Esophagus mucosa (tissue), 1 donor: Measurements from ENCODE around the gene STPG2. TPM values are rescaled to one million over a fixed set of nuclear protein-coding genes. Genes with fewer than 3 reads are reported as not detected.
"Not testable (repeated sequence)": the region's sequence is repeated elsewhere in the genome, so short reads cannot be mapped to it uniquely, and the experiment has no call there.

Experiments used
- ATAC-seq: fragments of 200-7000 bp; cut with Tn5 transposase; one replicate; pipeline ENCODE4 v1.9.1; 2020
- total RNA-seq: library from RNA; stranded (reverse); gene quantifications from one replicate; pipeline ENCODE4 v1.2.4, GENCODE V29; 2023
- donor health status: DM: yes; HTN: yes; CAD: no.

Gene STPG2
- total RNA-seq, 1 donor from 2014 or later, result 0.20 TPM

- peak; percentile 83 for ATAC-seq
Observed at GRCh38 chr4:97942137-97942536, 201.1 kb downstream of the STPG2 start.

GRCh38 chr4:97938141-97938540, 205.1 kb downstream of the STPG2 start:
- ATAC-seq, result no peak

DNA sequence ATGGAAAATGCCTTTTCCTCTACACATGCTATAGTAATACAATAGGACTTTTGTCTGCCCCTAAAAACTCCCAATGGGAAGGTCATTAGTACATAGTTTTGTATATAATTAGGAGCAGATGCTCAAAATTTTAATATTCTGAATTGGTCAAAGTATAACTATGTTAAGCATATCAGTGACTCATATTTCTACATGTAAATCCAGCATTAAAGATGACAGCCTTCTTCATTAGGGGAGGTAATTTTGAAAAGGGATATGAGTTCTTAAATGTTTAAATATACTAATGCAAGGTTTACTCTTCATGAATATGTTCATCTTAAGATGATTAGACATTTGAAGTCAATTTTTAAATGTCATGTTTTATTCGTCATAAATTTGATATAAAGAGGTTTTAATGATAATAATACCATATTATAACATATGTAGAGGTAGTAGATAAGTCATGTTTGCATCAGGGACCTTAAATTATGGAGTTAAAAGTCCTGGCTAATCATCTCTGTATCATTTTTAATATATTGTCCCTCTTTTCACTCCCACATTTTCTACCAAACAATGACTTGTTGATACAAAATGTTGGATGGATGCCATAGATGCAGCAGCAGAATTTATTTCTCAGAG, 218.8 kb downstream of the STPG2 start:
- ATAC-seq, result no peak

DNA sequence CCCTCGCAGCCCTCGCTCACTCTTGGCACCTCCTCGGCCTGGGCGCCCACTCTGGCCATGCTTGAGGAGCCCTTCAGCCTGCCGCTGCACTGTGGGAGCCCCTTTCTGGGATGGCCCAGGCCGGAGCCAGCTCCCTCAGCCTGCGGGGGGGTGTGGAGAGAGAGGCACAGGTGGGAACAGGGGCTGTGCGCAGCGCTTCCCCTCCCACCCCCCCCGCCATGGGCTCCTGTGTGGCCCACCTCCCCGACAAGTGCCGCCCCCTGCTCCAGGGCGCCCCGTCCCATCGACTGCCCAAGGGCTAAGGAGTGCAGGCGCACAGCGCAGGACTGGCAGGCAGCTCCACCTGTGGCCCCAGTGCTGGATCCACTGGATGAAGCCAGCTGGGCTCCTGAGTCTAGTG, 220.2 kb downstream of the STPG2 start:
- no peak for ATAC-seq

DNA sequence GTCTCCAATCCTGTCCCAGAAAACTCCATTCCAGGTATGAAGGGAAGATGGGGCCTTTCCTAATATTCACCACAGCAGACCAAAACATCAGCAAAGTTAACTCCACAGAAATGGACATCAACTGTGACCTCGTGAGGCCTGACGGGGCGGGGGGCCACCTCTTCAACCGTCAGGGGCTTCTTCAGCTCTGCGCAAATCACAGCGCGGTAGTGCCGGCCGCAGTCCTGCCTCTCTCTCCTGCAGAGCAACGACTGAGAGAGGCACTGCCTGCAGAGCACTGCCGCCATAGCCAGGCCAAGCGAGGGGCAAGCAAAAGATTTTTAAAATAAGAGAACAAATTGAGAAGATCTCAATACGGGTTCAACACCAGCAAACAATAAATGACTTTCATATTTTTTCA, 226.2 kb downstream of the STPG2 start:
- no peak for ATAC-seq

GRCh38 chr4:97912156-97912555, 231.1 kb downstream of the STPG2 start:
- no peak for ATAC-seq

GRCh38 chr4:97911236-97911906, 231.9 kb downstream of the STPG2 start:
- no peak for ATAC-seq

- no peak for ATAC-seq
Observed at GRCh38 chr4:97910005-97910404, 233.3 kb downstream of the STPG2 start.

DNA sequence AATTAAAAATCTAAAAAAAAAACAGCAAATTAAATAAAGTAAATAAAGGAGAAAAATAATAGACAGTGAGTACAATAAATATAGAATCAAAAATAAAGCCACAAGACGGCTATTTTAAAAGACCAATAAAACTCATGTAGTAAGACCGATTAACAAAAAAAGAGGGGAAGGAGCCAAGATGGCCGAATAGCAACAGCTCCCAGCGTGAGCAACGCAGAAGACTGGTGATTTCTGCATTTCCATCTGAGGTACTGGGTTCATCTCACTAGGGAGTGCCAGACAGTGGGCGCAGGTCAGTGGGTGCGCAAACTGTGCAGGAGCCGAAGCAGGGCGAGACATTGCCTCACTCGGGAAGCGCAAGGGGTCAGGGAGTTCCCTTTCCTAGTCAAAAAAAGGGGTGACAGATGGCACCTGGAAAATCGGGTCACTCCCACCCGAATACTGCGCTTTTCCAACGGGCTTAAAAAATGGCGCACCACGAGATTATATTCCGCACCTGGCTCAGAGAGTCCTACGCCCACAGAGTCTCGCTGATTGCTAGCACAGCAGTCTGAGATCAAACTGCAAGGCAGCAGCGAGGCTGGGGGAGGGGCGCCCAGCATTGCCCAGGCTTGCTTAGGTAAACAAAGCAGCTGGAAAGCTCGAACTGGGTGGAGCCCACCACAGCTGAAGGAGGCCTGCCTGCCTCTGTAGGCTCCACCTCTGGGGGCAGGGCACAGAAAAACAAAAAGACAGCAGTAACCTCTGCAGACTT, 239.7 kb downstream of the STPG2 start:
- ATAC-seq, result not testable (repeated sequence)

- no peak for ATAC-seq
Observed at GRCh38 chr4:97900229-97900628, 243.0 kb downstream of the STPG2 start.

GRCh38 chr4:97892592-97893266, 250.5 kb downstream of the STPG2 start:
- peak; percentile 15 for ATAC-seq

- ATAC-seq, result no peak
Observed at GRCh38 chr4:97879942-97880341, 263.3 kb downstream of the STPG2 start.

- no peak for ATAC-seq
Observed at GRCh38 chr4:97868097-97868496, 275.2 kb downstream of the STPG2 start.

DNA sequence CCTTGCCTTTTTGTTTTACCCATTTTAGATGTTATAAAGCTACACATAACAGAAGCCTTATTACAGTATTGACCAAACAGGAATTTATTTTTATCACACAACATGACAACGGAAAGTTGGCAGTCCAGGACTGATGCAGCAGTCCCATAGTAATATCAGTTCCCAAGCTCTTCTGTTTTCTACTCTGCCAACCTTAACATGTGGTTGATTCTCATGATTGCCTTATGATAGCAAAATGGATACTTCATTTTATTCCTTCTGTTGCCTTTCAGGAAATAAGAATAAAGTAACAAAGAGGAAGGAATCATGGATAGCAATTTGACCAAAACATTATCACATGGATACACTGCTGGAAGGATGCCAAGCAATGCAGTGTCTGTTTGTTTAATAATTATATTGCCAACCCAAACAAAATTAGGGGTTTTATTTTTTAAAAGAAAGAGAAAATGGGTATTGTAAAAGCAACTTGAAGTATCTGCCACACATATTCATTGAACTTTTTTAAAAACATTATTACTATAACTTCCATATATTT, 275.7 kb downstream of the STPG2 start:
- ATAC-seq, result no peak

- ATAC-seq, result no peak
Observed at GRCh38 chr4:97866821-97867556, 276.3 kb downstream of the STPG2 start.

DNA sequence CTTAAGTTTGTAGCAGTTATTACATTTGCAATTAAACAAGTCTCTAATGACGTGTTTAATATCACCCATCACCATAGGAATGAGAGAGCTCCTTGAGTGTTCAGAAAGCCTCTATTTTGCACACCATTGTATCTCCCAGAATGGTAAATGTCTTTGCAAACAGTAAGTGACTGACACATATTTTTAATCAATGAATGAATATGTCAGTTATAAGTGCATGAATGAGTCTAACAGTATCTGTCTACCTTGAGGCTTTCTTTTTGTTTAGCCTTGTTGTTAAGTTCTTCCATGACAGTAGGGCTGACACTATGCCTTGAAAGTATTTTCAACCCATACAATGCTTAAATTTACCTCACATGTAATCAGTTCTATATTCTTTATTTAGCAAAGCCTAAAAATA, 292.2 kb downstream of the STPG2 start:
- ATAC-seq, result no peak

DNA sequence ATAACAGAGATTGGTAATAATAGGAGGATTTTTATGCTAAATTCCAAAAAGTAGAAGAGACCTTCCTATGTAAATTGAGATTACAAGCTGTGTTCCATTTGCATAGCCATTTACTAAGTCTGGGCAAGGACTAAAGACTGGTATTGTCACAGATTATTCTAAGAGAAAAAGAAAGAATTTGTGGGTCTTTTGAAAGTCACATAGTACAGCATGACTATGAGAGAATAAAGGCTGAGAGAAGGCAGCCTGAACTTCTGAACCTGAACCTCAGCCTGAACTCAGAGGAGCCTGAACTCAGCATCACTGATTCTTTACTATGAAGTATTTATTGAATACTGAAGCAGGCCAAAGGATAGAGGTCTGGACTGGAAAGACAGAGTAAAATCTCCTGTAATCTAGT, 297.5 kb downstream of the STPG2 start:
- ATAC-seq, result no peak

- ATAC-seq, result no peak
Observed at GRCh38 chr4:97841512-97841911, 301.8 kb downstream of the STPG2 start.

DNA sequence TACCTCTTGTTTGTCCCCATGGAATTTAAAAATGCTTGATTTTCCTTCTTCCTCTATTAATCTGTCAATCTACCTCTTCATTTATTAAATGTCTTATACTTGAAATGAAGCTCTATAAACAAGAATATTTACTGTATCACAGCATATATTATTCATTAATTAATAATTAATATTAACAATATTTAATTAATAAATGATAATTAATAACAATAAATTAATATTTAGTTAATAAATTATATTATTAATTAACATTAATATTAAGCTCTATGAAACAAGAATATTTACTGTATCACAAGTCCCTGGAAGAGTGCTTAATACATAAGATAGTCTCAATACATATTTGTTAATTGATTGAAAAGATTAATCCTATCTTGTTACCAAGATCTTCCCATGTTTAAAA, 306.6 kb downstream of the STPG2 start:
- no peak for ATAC-seq

GRCh38 chr4:97828646-97829045, 314.6 kb downstream of the STPG2 start:
- no peak for ATAC-seq

GRCh38 chr4:97819294-97819693, 324.0 kb downstream of the STPG2 start:
- ATAC-seq, result no peak

GRCh38 chr4:97812768-97813167, 330.5 kb downstream of the STPG2 start:
- no peak for ATAC-seq
